SK-N-SH (cell line): ENCODE results near the gene DBH. TPM values are rescaled to one million over a fixed set of nuclear protein-coding genes. Genes with fewer than 3 reads are reported as not detected.

Experiments
- CTCF ChIA-PET: fragments of 300-600, 350-600 bp; formaldehyde crosslinking; extraction: SDS; loops from one replicate; lab custom pipeline; 2021; lab: Yijun Ruan, JAX
- POLR2A ChIA-PET: fragments of 350-600 bp; sonication (Branson Sonifier 250); formaldehyde crosslinking; extraction: SDS; loops from one replicate; lab custom pipeline; 2020; ENCODE audit warnings: antibody characterized with exemption, inconsistent platforms; lab: Yijun Ruan, JAX
- DNase-seq: peaks from one replicate; pipeline ENCODE4 v3.0.0; 2012
- H2AFZ ChIP-seq: fragments of 200-600 bp; sonication (generic); 2 replicates; pipeline ENCODE4 v1.8.1; 2016; ENCODE audit warnings: antibody characterized with exemption, mild to moderate bottlenecking, low read depth
- H3F3A ChIP-seq: fragments of 200-600 bp; sonication (generic); replicated peaks from 2 replicates; pipeline ENCODE3; 2016; ENCODE audit warnings: antibody characterized with exemption, mild to moderate bottlenecking; ENCODE audit not compliant: insufficient read depth
- H3K27ac ChIP-seq, 2 experiments: fragments of 200-500 bp in 1 of 2; fragments of 200-600 bp in 1 of 2; sonication (Bioruptor generic) in 1 of 2; sonication (generic), shearing (Covaris generic) in 1 of 2; 2 replicates each; pipeline versions ENCODE4 v1.5.1 to v1.6.1; 2014 to 2016; ENCODE audit warnings: low read depth in 2 of 2, inconsistent platforms in 1 of 2, low read length in 1 of 2, mild to moderate bottlenecking in 1 of 2, mixed read lengths in 1 of 2
- H3K27me3 ChIP-seq: fragments of 200-600 bp; sonication (generic), shearing (Covaris generic); 2 replicates; pipeline ENCODE4 v1.6.1; 2016; ENCODE audit warnings: mixed run types; ENCODE audit not compliant: insufficient read depth
- H3K36me3 ChIP-seq, 2 experiments: fragments of 200-500 bp in 1 of 2; fragments of 200-600 bp in 1 of 2; sonication (Bioruptor generic) in 1 of 2; sonication (generic) in 1 of 2; replicated peaks in 1 of 2; 2 replicates each; pipeline versions ENCODE3 to v1.5.1; 2014 to 2016; ENCODE audit warnings: low read length in 1 of 2, mild to moderate bottlenecking in 1 of 2; ENCODE audit not compliant: insufficient read depth in 2 of 2, control insufficient read depth in 1 of 2
- H3K4me1 ChIP-seq, 2 experiments: fragments of 200-500 bp in 1 of 2; fragments of 200-600 bp in 1 of 2; sonication (Bioruptor generic) in 1 of 2; sonication (generic), shearing (Covaris generic) in 1 of 2; 2 replicates each; pipeline versions ENCODE4 v1.5.1 to v1.6.1; 2014 to 2016; ENCODE audit warnings: low read depth in 1 of 2, low read length in 1 of 2, mixed run types in 1 of 2; ENCODE audit not compliant: insufficient read depth in 2 of 2, control insufficient read depth in 1 of 2
- H3K4me2 ChIP-seq: fragments of 200-600 bp; sonication (generic), shearing (Covaris generic); 2 replicates; pipeline ENCODE4 v1.6.1; 2017; ENCODE audit warnings: mixed run types
- H3K4me3 ChIP-seq, 2 experiments: fragments of 200-500 bp in 1 of 2; fragments of 200-600 bp in 1 of 2; sonication (Bioruptor generic) in 1 of 2; sonication (generic), shearing (Covaris generic) in 1 of 2; 2 replicates each; pipeline versions ENCODE4 v1.5.1 to v1.8.1; 2014 to 2016; ENCODE audit warnings: low read depth in 2 of 2, inconsistent platforms in 1 of 2, low read length in 1 of 2, mild to moderate bottlenecking in 1 of 2, mixed read lengths in 1 of 2, moderate library complexity in 1 of 2
- H3K79me2 ChIP-seq: fragments of 200-600 bp; sonication (generic); 2 replicates; pipeline ENCODE4 v1.8.1; 2017; ENCODE audit warnings: mild to moderate bottlenecking; ENCODE audit not compliant: insufficient read depth
- H3K9ac ChIP-seq: fragments of 200-600 bp; sonication (generic); 2 replicates; pipeline ENCODE4 v1.6.1; 2017; ENCODE audit warnings: mixed run types
- H3K9me2 ChIP-seq: fragments of 200-600 bp; sonication (generic); 2 replicates; pipeline ENCODE4 v1.6.1; 2017; ENCODE audit warnings: mixed run types
- H3K9me3 ChIP-seq: fragments of 200-600 bp; sonication (generic); 2 replicates; pipeline ENCODE4 v1.6.1; 2017; ENCODE audit warnings: mixed run types, mild to moderate bottlenecking, moderate library complexity
- H4K20me1 ChIP-seq: fragments of 200-600 bp; sonication (generic); 2 replicates; pipeline ENCODE4 v1.6.1; 2017; ENCODE audit warnings: mild to moderate bottlenecking, mixed run types; ENCODE audit not compliant: insufficient read depth
- CHD2 ChIP-seq: fragments of 150-350 bp; IDR thresholded peaks from 2 replicates; pipeline ENCODE4 v1.6.1; 2018; ENCODE audit warnings: low read length; ENCODE audit not compliant: partially characterized antibody
- EP300 ChIP-seq, 2 experiments: IDR thresholded peaks; 2 replicates each; pipeline versions ENCODE4 v1.4.0 to v1.6.1; 2012; ENCODE audit warnings: borderline replicate concordance in 1 of 2, low read depth in 1 of 2, low read length in 1 of 2
- FOXJ3 ChIP-seq: sonication (generic); formaldehyde crosslinking; IDR thresholded peaks from 2 replicates; pipeline ENCODE4 v1.5.1; 2020; ENCODE audit warnings: mild to moderate bottlenecking, missing genetic modification reagents
- GABPA ChIP-seq: IDR thresholded peaks from 2 replicates; pipeline ENCODE4 v1.4.0; 2012; ENCODE audit warnings: low read depth, mild to moderate bottlenecking
- GATA2 ChIP-seq: sonication (generic); formaldehyde crosslinking; IDR thresholded peaks from 2 replicates; pipeline ENCODE4 v1.5.0; 2020; ENCODE audit warnings: mild to moderate bottlenecking, missing genetic modification reagents
- MXI1 ChIP-seq: IDR thresholded peaks from 2 replicates; pipeline ENCODE4 v1.6.1; 2012; ENCODE audit warnings: mild to moderate bottlenecking, low read depth, low read length, improper control_type of control experiment
- NRF1 ChIP-seq: IDR thresholded peaks from 2 replicates; pipeline ENCODE4 v1.6.1; 2012; ENCODE audit warnings: low read depth, mild to moderate bottlenecking, low read length
- RAD21 ChIP-seq: IDR thresholded peaks from 2 replicates; pipeline ENCODE4 v1.6.1; 2012; ENCODE audit warnings: mild to moderate bottlenecking, low read length
- RCOR1 ChIP-seq: fragments of 150-350 bp; IDR thresholded peaks from 2 replicates; pipeline ENCODE4 v1.6.1; 2017; ENCODE audit warnings: antibody characterized with exemption, low read length
- RFX5 ChIP-seq: IDR thresholded peaks from 2 replicates; pipeline ENCODE4 v1.6.1; 2012; ENCODE audit warnings: mild to moderate bottlenecking, improper control_type of control experiment, low read length
- SMC3 ChIP-seq: IDR thresholded peaks from 2 replicates; pipeline ENCODE4 v1.6.1; 2012; ENCODE audit warnings: low read depth, low read length, improper control_type of control experiment
- TCF12 ChIP-seq: IDR thresholded peaks from 2 replicates; pipeline ENCODE4 v1.4.0; 2012
- WGBS: methylation state at CpG from one replicate; pipeline ENCODE4 v1.1.6; 2017; ENCODE audit warnings: low lambda C conversion rate; 5-methylcytosine and 5-hydroxymethylcytosine counted together
- polyA plus RNA-seq, 3 experiments: library from polyadenylated mRNA; depleted of rRNA; stranded (reverse); fragments of >200 nt; gene quantifications; 2 replicates each; pipeline ENCODE4 v1.2.3, GENCODE V29; 2012
- TF ChIP-seq, protein P1 (sequence below): IDR thresholded peaks from 2 replicates; pipeline ENCODE4 v1.4.0; 2012; ENCODE audit warnings: low read depth
- TF ChIP-seq, protein P2 (sequence below): fragments of 150-350 bp; IDR thresholded peaks from 2 replicates; pipeline ENCODE4 v1.6.1; 2017; ENCODE audit warnings: antibody characterized with exemption, low read length, low read depth, borderline replicate concordance
- TF ChIP-seq, protein P3 (sequence below): fragments of 200-600 bp; sonication (generic); IDR thresholded peaks from 2 replicates; pipeline ENCODE4 v1.6.1; 2017; ENCODE audit warnings: antibody characterized with exemption, mild to moderate bottlenecking, moderate library complexity

Gene DBH
- polyA plus RNA-seq, 1 of the 3 experiments (the other 2 are of a cell fraction) = 0.92 TPM

DNA sequence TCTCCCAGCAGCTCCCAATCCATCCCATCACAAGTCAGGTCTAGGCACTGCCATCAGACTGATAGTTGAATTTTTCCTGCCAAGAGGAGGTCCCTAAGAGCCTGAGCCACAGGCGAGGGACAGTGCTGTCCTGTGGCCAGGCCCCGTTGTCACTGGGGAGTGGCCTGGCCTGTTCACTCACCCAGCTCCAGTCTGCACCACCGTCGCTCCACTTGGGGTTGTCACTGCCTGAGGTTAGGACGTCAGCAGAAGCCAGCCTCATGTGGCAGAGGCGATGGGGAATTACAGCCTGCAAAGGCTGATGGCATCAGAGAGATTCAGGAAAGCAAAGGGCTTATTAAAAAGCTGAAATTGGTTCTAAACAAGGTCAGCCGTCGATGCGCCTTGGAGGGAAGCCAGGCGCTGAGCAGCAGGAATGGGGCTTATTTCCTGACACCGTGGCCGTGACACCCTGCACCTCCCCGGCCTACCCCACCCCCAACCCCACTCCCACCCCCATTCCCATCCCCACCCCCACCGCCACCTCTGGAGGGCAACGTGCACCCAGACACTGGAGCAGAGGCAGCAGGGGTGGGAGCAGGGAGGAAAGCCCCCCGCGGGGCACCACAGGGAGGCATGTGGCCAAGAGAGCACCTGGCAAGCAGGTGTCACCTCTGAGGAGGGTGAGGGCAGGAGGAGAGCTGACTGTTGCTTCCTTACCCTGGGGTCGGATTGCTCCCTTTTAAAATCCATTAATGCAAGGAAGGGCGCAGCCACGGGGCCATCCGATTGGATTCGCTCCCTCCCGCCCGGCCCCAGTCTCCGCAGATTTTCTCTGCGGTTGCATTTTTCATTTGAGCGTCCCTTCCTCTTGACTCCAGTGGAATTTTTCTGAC, 3.1 kb upstream of the DBH start:
- WGBS = 56% methylated on average over 17 of the region's 27 CpGs
- Histone ChIP-seq H3K9me3 (no peaks in the 10 kb centered on the region), H3K9ac (no peak overlapping the region), H3K4me2 (no peak overlapping the region), H3K4me3 (no peak overlapping the region), H3K27ac (peak overlapping the region in 1 of 2 experiments; percentile 100; a peak in 2 of 4 replicates), H3K36me3 (peaks cover 0 to under 1% of the 10 kb centered on the region in 2 experiments), H3K4me1 (peaks cover 0 to 75% of the 10 kb centered on the region in 2 experiments; a peak in 2 of 4 replicates), H4K20me1 (no peaks in the 10 kb centered on the region)
- CTCF ChIA-PET = interaction anchor here (0.6 to 2.6 kb wide), 13 partner anchors 9 to 110 kb away, joined by 3 to 13 read pairs (median 5); partner anchors contain the start of genes ADAMTSL2 and FAM163B
- peak; percentile 87 for DNase-seq
- TF ChIP-seq RFX5 (peak; percentile 8; the same call in 1 of the 2 replicates), NRF1 (no peak), RAD21 (peak; percentile 43; the same call in 1 of the 2 replicates), GATA2 (peak; percentile 69), GABPA (no peak), CHD2 (peak; percentile 31), RCOR1 (peak; percentile 47), MXI1 (peak; percentile 80), TCF12 (no peak), SMC3 (peak; percentile 12; the same call in 1 of the 2 replicates), EP300 (IDR thresholded peaks at IDR 0.05; ENCODE audit: borderline replicate concordance in 1 of 2, low read depth in 1 of 2, low read length in 1 of 2) (0 out of 4 replicates have a peak, but pooled peaks of 1 of the 2 experiments have one; percentile 55), FOXJ3 (CRISPR knock-in tag) (peak; percentile 73)
- TF ChIP-seq, protein P1, sequence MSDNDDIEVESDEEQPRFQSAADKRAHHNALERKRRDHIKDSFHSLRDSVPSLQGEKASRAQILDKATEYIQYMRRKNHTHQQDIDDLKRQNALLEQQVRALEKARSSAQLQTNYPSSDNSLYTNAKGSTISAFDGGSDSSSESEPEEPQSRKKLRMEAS = no peak
- TF ChIP-seq, protein P2, sequence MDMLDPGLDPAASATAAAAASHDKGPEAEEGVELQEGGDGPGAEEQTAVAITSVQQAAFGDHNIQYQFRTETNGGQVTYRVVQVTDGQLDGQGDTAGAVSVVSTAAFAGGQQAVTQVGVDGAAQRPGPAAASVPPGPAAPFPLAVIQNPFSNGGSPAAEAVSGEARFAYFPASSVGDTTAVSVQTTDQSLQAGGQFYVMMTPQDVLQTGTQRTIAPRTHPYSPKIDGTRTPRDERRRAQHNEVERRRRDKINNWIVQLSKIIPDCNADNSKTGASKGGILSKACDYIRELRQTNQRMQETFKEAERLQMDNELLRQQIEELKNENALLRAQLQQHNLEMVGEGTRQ = no peak
- TF ChIP-seq, protein P3, sequence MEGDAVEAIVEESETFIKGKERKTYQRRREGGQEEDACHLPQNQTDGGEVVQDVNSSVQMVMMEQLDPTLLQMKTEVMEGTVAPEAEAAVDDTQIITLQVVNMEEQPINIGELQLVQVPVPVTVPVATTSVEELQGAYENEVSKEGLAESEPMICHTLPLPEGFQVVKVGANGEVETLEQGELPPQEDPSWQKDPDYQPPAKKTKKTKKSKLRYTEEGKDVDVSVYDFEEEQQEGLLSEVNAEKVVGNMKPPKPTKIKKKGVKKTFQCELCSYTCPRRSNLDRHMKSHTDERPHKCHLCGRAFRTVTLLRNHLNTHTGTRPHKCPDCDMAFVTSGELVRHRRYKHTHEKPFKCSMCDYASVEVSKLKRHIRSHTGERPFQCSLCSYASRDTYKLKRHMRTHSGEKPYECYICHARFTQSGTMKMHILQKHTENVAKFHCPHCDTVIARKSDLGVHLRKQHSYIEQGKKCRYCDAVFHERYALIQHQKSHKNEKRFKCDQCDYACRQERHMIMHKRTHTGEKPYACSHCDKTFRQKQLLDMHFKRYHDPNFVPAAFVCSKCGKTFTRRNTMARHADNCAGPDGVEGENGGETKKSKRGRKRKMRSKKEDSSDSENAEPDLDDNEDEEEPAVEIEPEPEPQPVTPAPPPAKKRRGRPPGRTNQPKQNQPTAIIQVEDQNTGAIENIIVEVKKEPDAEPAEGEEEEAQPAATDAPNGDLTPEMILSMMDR = no peak
- TF ChIP-seq, all 33 proteins: peak for 9
- H3K9me2 ChIP-seq = no peaks in the 10 kb centered on the region
- peaks cover 28% of the 10 kb centered on the region for H3K27me3 ChIP-seq
- no peaks in the 10 kb centered on the region for H3K79me2 ChIP-seq
- H2AFZ ChIP-seq = no peak overlapping the region
- POLR2A ChIA-PET = interaction anchor here (0.7 to 16.4 kb wide), 13 partner anchors 9 to 127 kb away, joined by 3 to 261 read pairs (median 5); partner anchors contain the start of genes ADAMTSL2 and FAM163B
- H3F3A ChIP-seq = no peaks in the 10 kb centered on the region
